NCI-H1048 (cell line): ENCODE results near the gene GTF3C5.
"Not testable (repeated sequence)": the region's sequence is repeated elsewhere in the genome, so short reads cannot be mapped to it uniquely, and the experiment has no call there.

Source experiments
- DNase-seq: peaks from one replicate; lab custom pipeline; 2025; lab: John Stamatoyannopoulos, UW

The GTF3C5 gene

GRCh38 chr9:133031130-133031422 is 279 bp downstream of the GTF3C5 start:
- no peak for DNase-seq

GRCh38 chr9:133031496-133031911 is 707 bp downstream of the GTF3C5 start:
- no peak for DNase-seq

- DNase-seq: no peak
Observed at GRCh38 chr9:133032171-133032570, 1.4 kb downstream of the GTF3C5 start.

- no peak for DNase-seq
Observed at GRCh38 chr9:133035669-133036068, 4.9 kb downstream of the GTF3C5 start.

- DNase-seq: no peak
Observed at GRCh38 chr9:133037775-133038515, 7.1 kb downstream of the GTF3C5 start.

- DNase-seq: not testable (repeated sequence)
Observed at GRCh38 chr9:133040892-133041479, 10.2 kb downstream of the GTF3C5 start.

DNA sequence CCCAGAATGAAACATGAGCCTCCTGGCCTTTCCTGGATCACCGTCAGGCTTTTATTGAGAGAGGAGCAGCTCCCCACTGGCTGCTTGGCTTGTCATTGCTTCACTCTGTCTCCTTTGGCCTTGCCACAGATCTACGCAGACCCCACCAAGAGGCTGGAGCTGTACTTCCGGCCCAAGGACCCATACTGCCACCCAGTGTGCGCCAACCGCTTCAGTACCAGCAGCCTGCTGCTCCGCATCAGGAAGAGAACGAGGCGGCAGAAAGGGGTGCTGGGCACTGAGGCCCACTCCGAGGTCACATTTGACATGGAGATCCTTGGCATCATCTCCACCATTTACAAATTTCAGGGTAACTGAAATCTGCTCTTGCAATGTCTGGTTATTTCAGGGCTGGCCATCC is 11.2 kb downstream of the GTF3C5 start:
- no peak for DNase-seq

DNA sequence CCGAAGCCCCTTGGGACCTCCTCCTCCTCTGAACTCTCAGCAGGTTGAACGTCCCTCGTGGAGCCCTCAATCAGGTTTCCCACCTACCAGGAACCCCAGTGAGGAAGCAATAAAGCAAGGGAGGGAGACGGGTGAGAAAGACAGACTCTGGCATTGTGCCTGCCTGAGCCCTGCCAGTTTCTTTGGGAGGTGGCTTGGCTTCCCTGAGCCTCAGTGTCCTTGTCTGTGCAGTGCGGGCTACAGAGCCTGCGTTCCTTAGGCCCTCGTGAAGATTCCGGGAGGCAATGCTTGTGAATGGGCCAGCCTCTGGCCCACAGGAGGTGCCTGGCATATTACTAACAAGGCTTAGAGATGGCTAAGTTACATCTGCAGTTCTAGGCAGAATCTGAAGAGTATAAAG is 11.9 kb downstream of the GTF3C5 start:
- DNase-seq: no peak

- DNase-seq: no peak
Observed at GRCh38 chr9:133043449-133044035, 12.7 kb downstream of the GTF3C5 start.

DNA sequence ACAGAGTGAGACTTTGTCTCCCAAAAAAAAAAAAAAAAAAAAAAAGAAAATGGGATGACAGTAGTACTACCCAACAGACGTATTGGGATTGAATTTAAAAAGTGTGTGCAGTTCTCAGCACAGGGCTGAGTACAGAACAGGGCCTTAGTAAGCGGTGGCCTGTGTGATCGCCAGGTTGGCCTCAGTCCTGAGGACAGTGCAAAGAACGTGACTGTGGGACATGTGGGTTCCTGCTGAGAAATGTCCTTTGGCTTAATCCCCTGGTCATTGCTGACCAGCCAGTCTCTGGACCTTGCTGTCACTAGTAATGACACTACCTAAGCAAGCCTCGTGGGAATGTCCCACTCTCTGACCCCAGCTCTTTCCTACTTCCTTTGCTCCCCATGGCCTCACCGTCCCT is 13.3 kb downstream of the GTF3C5 start:
- no peak for DNase-seq

- no peak for DNase-seq
Observed at GRCh38 chr9:133044661-133045060, 13.9 kb downstream of the GTF3C5 start.

GRCh38 chr9:133045132-133045531 is 14.3 kb downstream of the GTF3C5 start:
- no peak for DNase-seq

GRCh38 chr9:133046196-133046899 is 15.6 kb downstream of the GTF3C5 start:
- no peak for DNase-seq

DNA sequence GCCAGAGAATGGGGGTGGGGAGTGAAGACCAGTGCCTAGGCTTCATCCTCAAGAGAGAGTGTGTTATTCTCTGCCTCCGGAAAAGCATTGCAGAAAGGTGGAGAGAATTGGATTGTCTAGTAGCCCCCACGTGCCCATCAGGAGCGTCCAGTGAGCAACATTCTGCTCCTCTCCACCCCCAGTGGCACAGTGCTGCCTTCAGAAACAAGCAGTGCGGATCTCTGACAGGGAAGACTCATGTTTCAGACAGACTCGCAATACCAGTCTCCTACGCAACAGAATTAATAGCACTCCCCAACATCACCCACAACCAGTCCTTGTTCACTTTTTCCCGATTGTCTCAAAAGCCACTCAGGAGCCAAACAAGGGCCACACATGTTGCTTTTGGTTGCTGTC is 16.1 kb downstream of the GTF3C5 start:
- no peak for DNase-seq

DNA sequence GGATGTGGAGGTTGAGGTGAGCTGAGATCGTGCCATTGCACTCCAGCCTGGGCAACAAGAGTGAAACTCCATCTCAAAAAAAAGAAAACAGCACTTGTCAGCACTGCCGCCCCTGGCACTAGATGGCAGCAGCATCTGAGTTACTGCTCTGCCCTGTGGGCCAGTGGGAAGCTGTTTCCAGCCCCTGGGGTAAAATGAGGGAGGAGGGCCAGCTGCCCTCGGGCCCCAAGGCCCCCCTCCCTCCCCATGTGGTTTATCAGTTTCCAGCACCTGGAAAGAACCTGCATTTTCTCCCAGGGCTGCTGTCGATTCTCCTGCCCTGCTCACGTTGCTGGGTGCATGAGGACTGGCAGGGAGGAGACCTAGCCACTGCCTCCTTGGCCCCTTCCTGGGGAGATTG is 17.8 kb downstream of the GTF3C5 start:
- no peak for DNase-seq

- DNase-seq: no peak
Observed at GRCh38 chr9:133049043-133049442, 18.2 kb downstream of the GTF3C5 start.

DNA sequence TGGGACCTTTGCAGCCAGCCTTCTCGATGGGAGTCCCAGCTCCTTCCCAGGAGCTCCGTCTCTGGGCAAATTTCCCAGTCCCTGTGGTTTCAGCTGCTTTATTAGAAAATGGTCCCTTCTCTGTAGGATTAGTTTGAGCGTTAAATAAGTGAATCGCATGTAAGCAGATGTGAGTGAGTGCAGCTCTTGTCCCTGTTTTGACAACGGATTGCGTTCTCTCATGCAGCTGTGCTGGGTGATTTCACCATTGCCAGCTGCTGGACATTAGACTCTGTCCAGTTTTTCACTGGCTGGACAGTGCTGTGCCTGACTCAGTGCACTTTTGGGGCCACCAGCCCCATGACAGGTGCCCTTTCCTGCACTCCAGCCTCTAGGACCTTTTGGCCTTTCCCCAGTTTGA is 19.3 kb downstream of the GTF3C5 start:
- no peak for DNase-seq

DNA sequence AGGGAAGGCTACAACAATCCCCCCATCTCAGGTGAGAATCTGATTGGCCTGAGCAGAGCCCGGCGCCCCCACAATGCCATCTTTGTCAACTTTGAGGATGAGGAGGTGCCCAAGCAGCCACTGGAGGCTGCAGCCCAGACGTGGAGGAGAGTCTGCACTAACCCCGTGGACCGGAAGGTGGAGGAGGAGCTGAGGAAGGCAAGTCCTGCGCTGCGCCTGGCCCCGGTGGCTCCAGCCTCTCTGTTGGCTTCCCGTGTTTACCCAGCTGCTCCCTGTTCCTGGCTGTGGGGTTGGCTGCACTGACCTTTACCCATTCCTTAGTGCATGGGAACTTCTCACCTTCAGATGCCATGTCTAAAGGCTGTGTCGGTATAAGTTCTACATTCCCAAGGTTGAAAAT is 20.0 kb downstream of the GTF3C5 start:
- DNase-seq: no peak

- DNase-seq: no peak
Observed at GRCh38 chr9:133051281-133051900, 20.6 kb downstream of the GTF3C5 start.

DNA sequence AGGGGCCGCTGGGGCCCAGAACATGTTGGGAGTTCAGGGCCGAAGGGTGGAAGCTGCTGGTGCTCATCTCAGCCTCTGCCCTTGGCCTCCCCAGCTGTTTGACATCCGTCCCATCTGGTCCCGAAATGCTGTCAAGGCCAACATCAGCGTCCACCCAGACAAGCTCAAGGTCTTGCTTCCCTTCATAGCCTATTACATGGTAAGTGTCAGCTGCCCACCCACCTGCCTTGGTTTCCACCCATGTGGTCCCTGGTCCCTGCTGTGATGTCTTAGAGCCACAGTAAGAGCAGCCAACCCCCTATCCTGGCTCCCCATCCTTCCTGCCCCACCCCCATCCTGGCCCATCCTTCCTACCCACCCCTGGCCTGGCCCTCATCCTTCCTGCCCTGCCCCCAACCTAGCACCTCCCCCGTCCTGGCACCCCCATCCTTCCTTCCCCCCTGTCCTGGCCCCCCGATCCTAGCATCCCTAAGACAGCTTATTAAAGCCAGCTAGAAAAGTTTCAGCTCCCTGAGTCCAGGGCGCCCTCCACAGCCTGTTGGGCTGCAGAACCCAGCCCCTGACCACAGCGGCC is 21.3 kb downstream of the GTF3C5 start:
- no peak for DNase-seq

DNA sequence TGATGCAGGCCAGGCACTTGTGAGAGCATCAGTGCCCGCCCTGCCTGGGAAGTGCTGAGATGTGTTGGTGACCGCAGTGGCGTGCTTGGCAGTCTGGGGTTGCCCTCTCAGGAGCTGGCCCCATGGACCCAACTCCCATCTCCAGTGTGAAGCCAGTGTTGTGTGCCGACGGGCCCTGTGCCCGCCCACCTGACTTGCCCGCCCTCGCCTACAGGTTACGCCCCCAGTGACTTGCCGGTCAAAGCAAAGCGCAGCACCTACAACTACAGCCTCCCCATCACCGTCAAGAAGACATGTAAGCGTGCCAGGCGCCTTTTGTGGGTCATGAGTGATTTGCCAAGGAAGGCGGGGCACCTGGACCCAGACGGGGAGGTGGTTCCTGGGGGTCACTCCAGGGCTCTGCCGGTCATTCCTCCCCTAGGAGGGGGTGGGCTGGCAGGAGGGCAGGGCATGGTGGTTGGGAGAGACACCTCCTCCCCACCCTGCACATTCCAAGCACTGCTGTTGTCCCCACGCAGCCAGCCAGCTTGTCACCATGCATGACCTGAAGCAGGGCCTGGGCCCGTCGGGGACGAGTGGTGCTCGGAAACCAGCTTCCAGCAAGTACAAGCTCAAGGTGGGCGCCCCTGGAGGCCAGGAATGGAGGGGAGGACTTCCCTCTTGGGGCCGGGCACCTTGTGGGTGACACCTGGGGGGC is 23.5 kb downstream of the GTF3C5 start:
- DNase-seq: no peak

- DNase-seq: no peak
Observed at GRCh38 chr9:133054966-133055365, 24.2 kb downstream of the GTF3C5 start.
